Loucy (cell line): ENCODE results near the gene TLE5.

Experiments used
- H2AFZ ChIP-seq: fragments of 200-600 bp; sonication (generic); 2 replicates; pipeline ENCODE4 v1.6.0; 2016; ENCODE audit warnings: antibody characterized with exemption, mild to moderate bottlenecking, low read length, moderate library complexity
- H3F3A ChIP-seq: fragments of 200-600 bp; 2 replicates; pipeline ENCODE4 v1.6.0; 2016; ENCODE audit warnings: antibody characterized with exemption, low read depth, mild to moderate bottlenecking
- H3K27me3 ChIP-seq: fragments of 200-600 bp; sonication (generic); 2 replicates; pipeline ENCODE4 v1.6.1; 2014; ENCODE audit warnings: low read length, mild to moderate bottlenecking; ENCODE audit not compliant: insufficient read depth, poor library complexity, severe bottlenecking
- H3K36me3 ChIP-seq: fragments of 200-600 bp; sonication (generic); 2 replicates; pipeline ENCODE4 v1.6.1; 2016; ENCODE audit warnings: low read length; ENCODE audit not compliant: insufficient read depth
- H3K4me1 ChIP-seq: fragments of 200-600 bp; sonication (generic); 2 replicates; pipeline ENCODE4 v1.5.1; 2014; ENCODE audit warnings: low read length, mild to moderate bottlenecking; ENCODE audit not compliant: insufficient read depth, poor library complexity, severe bottlenecking
- H3K4me2 ChIP-seq: fragments of 200-600 bp; sonication (generic); 2 replicates; pipeline ENCODE4 v1.6.0; 2014; ENCODE audit warnings: antibody characterized with exemption, low read length, low read depth, mild to moderate bottlenecking; ENCODE audit not compliant: poor library complexity, severe bottlenecking
- H3K4me3 ChIP-seq: fragments of 200-600 bp; sonication (generic); 2 replicates; pipeline ENCODE4 v1.5.1; 2014; ENCODE audit warnings: low read length, mild to moderate bottlenecking, mixed read lengths; ENCODE audit not compliant: poor library complexity, severe bottlenecking
- H3K79me2 ChIP-seq: fragments of 200-600 bp; sonication (generic); 2 replicates; pipeline ENCODE4 v1.6.1; 2014; ENCODE audit warnings: low read length; ENCODE audit not compliant: insufficient read depth
- H3K9ac ChIP-seq: fragments of 200-600 bp; sonication (generic); 2 replicates; pipeline ENCODE4 v1.6.0; 2014; ENCODE audit warnings: mild to moderate bottlenecking, low read depth, low read length, moderate library complexity; ENCODE audit not compliant: poor library complexity, severe bottlenecking
- H3K9me2 ChIP-seq: fragments of 200-600 bp; sonication (generic); replicated peaks from 2 replicates; pipeline ENCODE4 v1.6.1; 2016; ENCODE audit warnings: low read depth, low read length, mixed read lengths
- H3K9me3 ChIP-seq: fragments of 200-600 bp; sonication (generic); 2 replicates; pipeline ENCODE4 v1.6.1; 2014; ENCODE audit warnings: mild to moderate bottlenecking, antibody characterized with exemption, low read length, low read depth; ENCODE audit not compliant: insufficient read depth
- H4K20me1 ChIP-seq: fragments of 200-600 bp; sonication (generic); 2 replicates; pipeline ENCODE4 v1.6.0; 2014; ENCODE audit warnings: antibody characterized with exemption, low read length, mild to moderate bottlenecking; ENCODE audit not compliant: insufficient read depth, poor library complexity, severe bottlenecking
- CTCF ChIP-seq: fragments of 200-600 bp; sonication (generic); conservative IDR thresholded peaks from 2 replicates; pipeline ENCODE4 v1.5.1; 2014; ENCODE audit warnings: mild to moderate bottlenecking, antibody characterized with exemption, low read length
- EZH2phosphoT487 ChIP-seq: fragments of 200-600 bp; IDR thresholded peaks from 2 replicates; pipeline ENCODE4 v1.6.1; 2018; ENCODE audit warnings: antibody characterized with exemption, mild to moderate bottlenecking, moderate library complexity, borderline replicate concordance

The TLE5 gene

GRCh38 chr19:3034406-3034655 is 28.0 kb downstream of the TLE5 start:
- Histone ChIP-seq H3K27me3 (no peaks in the 10 kb centered on the region), H3K4me2 (peak overlapping the region; percentile 99), H3K9ac (peak overlapping the region; percentile 89)

DNA sequence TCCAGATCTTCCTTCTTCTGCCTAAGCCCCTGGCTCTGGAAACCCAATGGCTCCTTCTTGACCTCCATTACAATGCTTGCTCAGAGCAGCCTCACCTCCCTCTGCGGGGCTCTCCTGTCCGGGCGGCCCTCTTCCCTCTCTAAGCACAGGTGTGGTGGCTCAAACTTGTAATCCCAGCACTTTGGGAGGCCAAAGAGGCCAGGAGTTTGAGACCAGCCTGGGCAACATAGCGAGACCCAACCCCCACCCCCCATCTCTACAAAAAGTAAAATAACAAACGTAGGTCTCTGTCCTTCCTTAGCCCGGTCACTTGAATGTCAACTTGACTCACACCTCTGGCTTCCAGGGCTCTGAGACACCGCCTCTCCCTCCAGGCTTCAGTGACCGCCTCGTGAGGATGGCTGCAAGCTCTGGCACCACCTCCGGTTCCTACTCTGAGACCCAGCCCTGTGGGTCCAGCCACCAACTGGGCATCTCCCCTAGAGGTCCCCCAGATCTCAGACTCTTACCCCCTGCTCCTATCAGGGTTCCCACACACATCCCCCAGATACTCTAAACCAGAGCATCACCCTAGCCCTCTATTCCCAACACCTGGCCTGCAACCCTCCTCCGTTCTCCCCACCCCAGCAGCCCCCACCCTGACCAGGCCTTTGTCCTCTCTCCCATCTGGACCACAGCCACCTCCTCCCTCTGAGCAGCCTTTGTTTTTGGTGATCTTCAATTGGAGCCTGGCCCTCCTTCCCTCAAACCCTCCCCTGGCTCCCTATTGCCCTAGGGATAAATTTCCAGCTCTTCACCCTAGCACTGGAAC is 28.5 kb downstream of the TLE5 start:
- H3K36me3 ChIP-seq, result no peaks in the 10 kb centered on the region
- no peak for TF ChIP-seq CTCF
- H3K79me2 ChIP-seq, result no peaks in the 10 kb centered on the region
- no peaks in the 10 kb centered on the region for H4K20me1 ChIP-seq
- H3K9me2 ChIP-seq, result no peaks in the 10 kb centered on the region
- no peak overlapping the region for H2AFZ ChIP-seq
- no peak overlapping the region for H3K4me2 ChIP-seq
- H3K9me3 ChIP-seq, result no peaks in the 10 kb centered on the region
- no peaks in the 10 kb centered on the region for H3F3A ChIP-seq
- H3K4me3 ChIP-seq, result no peak overlapping the region
- peaks cover under 1% of the 10 kb centered on the region for H3K27me3 ChIP-seq
- H3K9ac ChIP-seq, result no peak overlapping the region
- H3K4me1 ChIP-seq, result peaks cover 20% of the 10 kb centered on the region

More at GRCh38 chr19:3034406-3034655, 28.0 kb downstream of the TLE5 start:
- Histone ChIP-seq H3K4me1 (peaks cover 19% of the 10 kb centered on the region), H3K9me3 (no peaks in the 10 kb centered on the region), H4K20me1 (no peaks in the 10 kb centered on the region), H3F3A (no peaks in the 10 kb centered on the region), H3K9me2 (no peaks in the 10 kb centered on the region), H3K36me3 (no peaks in the 10 kb centered on the region), H2AFZ (no peak overlapping the region), H3K4me3 (peak overlapping the region; percentile 90), H3K79me2 (no peaks in the 10 kb centered on the region)
- TF ChIP-seq EZH2phosphoT487, result no peak
- no peak for TF ChIP-seq CTCF

DNA sequence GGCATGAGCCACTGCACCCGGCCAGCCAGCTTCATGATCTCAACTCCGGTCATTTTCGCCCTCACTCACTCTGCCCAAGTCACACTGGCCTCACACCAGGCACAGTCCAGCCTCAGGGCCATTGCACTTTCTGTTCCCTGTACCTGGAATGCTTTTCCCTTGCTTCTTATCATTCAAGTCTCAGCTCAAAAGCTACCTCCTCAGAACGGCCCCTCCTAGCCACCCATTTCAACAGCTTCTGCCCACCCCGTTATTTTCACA is 30.8 kb downstream of the TLE5 start:
- Histone ChIP-seq H3K9me3 (no peaks in the 10 kb centered on the region), H3K27me3 (peaks cover 6% of the 10 kb centered on the region), H3K4me2 (no peak overlapping the region), H3F3A (no peaks in the 10 kb centered on the region), H3K4me1 (peaks cover 22% of the 10 kb centered on the region), H3K79me2 (no peaks in the 10 kb centered on the region), H3K4me3 (no peak overlapping the region), H2AFZ (no peak overlapping the region), H3K9ac (no peak overlapping the region), H3K9me2 (no peaks in the 10 kb centered on the region), H4K20me1 (no peaks in the 10 kb centered on the region), H3K36me3 (no peaks in the 10 kb centered on the region)
- no peak for TF ChIP-seq CTCF
- no peak for TF ChIP-seq EZH2phosphoT487
